D341Med (cell line): ENCODE results near the gene UCK1.
"Not testable (repeated sequence)": the region's sequence is repeated elsewhere in the genome, so short reads cannot be mapped to it uniquely, and the experiment has no call there.

Source experiments
- DNase-seq: peaks from one replicate; pipeline ENCODE4 v3.0.0; 2012; ENCODE audit warnings: low spot score

Gene UCK1

DNA sequence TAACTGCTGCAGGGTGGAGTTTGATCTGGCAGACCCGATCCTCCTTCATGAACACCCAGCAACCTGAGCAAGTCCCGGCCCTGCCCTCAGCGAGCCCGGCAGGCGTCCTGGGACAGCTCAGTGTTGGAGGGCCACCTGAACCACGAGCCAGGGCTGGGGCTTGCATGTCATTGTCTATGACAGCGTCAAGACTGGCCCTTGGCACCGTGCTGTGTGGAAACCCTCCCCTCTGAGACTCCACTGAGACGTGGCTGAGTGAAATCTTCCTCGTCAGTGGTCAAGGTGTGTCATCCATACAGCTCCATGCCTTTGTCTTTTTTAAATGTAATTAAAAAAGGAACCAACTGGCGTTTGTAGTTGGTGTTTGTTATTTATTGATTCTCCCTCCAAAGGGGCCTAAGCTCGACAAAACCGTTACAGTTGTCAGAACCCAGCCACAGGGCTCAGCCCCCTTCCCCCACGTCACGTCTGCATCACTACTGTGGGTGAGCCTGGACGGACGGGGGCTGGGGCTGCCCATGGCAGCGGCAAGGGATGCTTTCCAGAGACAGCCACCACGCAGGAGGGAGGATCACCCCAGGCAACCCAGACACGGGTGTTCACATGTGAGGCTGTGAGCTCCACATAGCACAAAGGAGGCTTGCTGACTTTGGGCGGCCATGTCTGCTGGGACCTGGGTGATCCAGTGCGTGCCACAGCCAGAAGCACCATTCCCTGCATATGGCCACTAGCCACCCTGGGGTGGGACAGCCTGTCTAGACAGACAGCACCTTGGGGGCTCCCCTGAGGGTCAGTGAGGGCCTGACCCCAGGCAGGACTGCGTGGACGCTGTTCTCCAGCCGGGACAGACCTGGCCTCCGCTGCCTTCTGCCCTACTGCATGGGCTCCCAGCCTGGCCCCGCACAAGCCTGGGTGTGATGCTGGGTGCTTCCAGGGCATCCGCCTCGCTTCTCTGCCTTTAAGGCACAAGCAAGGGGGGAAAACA, 7.3 kb downstream of the UCK1 start:
- DNase-seq = no peak

DNA sequence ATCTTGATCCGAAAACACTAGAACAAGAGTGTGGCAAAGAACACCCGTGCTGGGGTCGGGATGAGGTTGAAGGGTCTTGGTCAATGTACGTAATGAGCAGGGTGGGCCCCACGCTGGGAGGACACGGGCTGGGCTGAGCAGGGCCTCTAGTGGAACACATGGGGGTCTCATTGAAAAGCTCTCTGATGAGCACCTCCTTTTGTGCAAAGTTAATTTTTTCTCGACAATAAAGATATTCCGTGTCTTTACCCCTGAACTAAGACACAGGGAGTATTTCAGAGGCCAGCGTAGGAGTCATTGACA, 8.0 kb downstream of the UCK1 start:
- DNase-seq = no peak

DNA sequence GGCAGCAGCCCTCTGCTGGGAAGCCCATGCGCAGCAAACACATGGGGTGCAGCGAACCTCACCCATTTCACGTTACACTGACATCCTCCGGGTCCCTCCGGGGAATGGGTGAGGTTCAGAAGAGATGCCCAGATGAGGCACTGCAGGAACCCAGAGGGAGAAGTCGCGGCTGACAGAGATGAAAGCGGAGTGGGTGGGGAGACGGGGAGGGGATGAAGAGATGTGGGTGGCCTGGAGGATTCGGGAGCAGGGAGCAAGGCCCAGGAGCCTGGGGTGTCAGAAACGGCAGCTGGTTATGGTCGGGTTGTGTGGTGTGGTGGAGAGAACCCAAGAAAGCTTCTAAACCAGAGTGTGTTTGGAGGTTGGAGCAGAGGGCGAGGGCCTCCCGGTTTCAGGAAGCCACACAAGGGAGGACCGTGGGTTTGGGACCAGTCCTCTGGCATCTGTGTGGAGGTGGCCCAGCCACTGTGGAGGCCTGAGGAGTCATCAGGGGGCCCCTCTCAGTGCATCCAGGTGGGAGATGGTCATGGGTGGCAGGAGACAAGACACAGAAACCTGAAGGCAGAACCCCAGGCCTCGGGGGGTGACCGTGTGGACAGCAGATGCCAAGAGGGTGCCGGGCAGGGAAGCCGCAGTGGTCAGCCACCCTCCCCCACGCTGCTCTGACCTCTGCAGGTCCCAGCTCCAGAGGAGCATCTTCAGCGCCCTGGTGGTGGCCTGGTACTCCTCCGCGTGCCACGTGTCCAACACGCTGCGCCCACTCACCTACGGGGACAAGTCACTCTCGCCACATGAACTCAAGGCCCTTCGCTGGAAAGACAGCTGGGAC, 8.6 kb downstream of the UCK1 start:
- no peak for DNase-seq

DNA sequence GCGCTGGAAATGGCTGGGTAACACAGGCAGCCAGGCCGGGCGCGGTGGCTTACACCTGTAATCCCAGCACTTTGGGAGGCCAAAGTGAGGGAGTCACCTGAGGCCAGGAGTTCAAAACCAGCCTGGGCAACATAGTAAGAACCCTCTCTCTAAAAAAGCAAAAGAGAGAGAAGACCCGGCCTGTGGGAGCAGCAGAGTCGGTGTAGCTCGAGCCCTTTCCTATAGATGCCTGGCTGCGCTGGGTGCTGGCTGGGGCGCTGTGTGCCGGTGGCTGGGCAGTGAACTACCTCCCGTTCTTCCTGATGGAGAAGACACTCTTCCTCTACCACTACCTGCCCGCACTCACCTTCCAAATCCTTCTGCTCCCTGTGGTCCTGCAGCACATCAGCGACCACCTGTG, 9.2 kb downstream of the UCK1 start:
- DNase-seq = no peak

DNA sequence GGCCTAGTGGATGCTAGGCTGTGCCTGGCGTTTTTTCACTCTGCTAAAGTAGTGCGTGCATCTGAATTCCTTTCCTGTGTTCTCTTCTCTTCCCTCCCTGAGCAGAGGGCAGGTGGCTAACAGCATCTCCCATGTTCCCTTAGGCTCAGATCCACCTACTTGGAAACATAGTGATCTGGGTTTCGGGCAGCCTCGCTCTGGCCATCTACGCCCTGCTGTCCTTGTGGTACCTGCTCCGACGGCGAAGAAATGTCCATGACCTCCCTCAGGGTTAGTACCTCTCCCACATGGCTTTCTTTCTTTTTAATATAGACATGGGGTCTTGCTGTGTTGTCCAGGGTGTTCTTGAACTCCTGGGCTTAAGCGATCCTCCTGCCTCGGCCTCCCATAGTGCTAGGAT, 9.9 kb downstream of the UCK1 start:
- no peak for DNase-seq

DNA sequence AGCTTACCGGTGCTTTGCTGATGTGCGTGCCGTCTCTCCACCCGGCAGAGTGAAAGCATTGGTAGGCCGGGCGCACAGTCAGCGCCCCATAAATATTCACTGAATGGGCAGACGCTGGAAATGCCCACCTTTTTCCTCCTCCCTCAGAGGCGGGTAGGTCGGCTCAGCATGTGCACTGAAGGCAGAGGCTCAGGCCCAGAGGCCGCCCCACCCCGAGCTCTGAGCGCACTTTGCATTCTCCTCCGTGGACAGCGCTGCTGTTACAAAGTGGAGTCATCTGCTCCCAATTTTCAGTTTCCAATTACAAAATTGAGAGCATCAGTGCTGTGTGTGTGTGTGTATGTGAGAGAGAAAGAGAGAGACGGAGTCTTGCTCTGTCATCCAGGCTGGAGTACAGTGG, 10.6 kb downstream of the UCK1 start:
- DNase-seq = no peak

DNA sequence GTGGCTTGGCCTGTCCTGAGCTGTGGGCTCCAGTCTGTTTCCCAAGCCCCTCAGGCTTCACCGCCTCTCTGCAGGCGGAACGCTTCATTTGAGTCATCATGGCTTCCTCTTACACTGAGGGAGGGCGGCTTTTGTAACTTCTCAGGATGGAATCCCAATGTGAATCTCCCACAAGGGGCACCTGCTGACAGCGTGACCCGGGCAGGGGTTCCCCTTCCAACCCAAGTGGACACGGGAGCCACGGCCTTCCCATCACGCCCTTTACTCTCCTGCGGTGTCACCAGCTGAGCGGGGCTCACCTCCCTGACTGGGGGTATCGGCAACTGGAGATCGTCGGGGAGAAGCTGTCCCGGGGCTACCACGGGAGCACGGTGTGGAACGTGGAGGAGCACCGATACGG, 12.5 kb downstream of the UCK1 start:
- DNase-seq = no peak

DNA sequence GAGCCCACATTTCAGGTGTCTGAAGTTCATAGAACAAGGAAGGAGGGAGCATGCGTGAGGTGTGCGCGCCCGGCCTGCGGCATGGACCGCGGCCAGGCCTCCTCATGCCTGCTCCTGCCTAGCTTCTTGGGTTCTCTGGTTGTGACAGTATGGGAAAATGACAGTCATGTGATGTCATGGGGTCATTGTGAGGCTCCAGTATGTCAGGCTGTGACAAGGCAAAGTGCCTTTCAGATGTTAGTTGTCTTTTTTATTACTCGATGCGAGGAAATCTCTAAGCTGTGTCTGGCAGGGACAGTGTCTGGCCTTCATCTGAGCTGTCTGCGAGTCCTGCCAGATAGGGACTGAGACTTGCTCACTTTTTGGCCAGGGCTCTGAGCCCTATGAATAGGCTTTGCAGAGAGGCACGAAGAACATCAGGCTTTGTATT, 13.3 kb downstream of the UCK1 start:
- DNase-seq = no peak

DNA sequence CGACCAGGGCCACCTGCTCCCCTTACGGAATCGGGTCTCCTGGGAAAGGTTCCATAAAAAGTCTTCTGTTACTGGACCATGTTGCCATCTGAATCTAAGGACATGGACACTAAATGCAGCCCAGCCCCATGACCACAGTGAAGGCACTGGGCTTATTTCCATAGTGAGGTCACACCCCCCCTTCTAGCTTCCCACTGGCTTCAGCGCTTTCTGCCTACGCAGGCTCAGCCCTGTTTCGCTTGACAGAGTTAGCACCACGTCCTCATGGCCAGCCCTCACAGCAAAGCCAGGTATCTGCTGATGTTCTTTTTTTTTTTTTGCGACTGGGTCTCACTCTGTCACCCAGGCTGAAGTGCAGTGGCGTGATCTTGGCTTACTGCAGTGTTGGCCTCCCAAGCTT, 14.1 kb downstream of the UCK1 start:
- DNase-seq = no peak

DNA sequence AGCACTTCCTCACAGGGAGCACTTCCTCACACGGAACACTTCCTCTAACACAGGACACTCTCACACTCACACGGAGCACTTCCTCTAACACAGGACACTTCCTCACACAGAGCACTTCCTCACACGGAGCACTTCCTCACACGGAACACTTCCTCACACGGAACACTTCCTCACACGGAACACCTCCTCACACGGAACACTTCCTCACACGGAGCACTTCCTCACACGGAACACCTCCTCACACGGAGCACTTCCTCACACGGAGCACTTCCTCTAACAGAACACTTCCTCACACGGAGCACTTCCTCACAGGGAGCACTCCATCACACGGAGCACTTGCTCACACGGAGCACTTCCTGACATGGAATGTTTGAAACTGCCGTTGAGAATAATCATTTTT, 15.0 kb downstream of the UCK1 start:
- no peak for DNase-seq

DNA sequence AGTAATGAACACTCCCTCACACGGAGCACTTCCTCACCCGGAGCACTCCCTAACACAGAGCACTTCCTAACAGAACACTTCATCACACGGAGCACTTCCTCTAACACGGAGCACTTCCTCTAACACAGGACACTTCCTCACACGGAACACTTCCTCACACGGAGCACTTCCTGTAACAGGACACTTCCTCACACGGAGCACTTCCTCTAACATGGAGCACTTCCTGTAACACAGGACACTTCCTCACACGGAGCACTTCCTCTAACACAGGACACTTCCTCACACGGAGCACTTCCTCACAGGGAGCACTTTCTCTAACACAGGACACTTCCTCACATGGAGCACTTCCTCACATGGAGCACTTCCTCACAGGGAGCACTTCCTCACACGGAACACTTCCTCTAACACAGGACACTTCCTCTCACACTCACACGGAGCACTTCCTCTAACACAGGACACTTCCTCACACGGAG, 15.5 kb downstream of the UCK1 start:
- not testable (repeated sequence) for DNase-seq

DNA sequence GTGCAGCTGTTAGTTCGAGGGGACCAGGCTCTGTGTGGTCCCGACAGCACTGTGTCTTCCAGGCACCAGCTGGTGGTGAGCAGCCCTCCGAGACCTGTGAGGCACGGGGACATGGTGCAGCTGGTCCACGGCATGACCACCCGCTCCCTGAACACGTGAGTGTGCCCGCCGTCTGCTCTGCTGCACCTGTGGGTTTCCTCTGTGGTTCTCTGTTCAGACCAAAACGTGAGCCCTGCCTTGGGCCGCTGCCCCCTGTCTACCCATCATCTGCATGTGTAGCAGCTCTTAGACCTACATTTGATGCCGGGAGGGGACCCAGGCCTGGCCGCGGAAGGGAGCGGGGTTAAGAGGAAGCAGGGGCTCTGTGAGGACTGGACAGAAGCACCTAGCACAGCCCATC, 17.9 kb downstream of the UCK1 start:
- DNase-seq = no peak

DNA sequence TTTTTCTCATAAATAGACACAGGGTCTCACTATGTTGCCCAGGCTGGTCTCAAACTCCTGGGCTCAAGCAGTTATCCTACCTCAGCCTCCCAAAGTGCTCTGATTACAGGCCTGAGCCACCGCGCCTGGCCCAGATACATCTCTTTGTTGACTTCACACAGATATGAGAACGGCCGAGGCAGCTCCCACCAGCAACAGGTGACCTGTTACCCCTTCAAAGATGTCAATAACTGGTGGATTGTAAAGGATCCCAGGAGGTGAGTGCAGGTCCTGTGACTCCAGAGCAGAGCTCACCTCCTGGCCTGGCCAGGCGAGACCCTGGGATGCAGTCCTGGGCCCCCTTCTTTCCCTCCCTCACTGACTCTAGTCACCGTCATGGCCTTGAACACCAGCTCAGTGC, 19.2 kb downstream of the UCK1 start:
- no peak for DNase-seq

DNA sequence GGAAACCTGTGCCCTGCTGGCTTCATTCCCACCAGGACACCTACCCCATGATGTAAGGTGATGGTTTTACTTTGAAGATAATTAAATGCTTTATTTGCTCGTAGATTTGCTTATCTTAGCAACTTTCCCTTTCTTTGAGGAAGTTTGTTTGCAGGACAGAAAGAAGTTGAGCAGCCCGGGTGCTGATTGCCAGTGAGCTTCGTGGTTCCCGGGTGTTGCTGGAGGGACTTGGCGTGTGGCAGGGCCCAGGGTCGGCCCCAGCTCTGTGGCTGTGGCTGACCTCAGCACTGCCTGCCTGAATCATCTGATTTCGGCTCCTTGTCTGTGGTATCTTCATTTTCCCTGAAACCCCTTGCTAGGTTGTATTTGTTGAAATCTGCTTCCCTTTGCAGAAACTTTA, 19.6 kb downstream of the UCK1 start:
- no peak for DNase-seq

DNA sequence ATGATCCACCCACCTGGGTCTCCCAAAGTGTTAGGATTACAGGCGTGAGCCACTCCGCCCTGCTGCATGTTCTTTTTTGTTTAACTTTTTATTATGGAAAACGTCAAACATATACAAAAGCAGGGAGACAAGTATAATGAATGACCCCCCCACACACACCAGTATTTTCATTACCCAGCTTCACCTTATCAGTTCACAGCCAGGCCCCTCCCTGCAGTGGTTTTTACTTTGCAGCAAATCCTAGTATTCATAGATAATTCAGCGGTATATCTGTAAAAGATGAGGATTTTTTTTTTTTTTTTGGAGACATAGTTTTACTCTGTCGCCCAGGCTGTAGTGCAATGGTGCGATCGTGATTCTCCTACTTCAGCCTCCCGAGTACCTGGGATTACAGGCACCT, 26.1 kb downstream of the UCK1 start:
- DNase-seq = no peak

DNA sequence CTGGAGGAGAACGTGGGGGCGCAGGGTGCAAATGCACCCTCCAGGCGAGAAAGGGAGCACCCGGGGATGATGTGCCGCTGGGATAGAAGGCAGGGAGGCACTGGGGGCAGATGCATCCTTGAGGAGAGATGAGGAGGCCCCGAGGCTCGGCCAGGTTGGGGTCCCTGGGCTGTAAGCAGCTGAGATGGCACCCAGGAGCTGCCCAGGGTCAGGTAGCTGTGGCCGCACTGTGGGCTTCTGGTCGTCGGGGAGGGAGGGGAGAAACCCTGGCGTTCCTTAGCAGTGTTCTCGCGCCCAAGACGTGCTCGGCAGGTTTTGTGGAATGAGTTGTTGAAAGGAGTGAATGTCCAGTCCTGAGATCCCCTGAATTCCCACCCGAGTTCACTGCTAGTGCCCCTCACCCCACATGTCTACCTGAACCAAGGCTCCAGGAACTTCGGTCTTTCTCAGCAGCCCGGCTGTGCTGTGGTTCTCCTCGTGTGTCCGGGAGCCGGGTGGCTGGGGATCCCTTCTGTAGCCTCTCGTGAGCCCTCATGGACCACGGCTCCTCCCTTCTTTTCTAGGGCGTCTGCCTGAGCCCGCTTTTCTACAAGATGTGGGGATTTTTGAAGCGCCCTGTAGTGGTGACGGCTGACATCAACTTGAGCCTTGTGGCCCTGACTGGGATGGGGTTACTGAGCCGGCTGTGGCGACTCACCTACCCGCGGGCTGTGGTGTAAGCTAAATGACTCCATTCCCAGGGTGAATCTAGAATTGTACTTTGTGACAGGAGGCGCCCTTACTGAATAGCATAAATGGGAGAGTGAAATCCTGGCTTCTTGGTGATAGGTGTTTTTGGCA, 27.2 kb downstream of the UCK1 start:
- DNase-seq = peak; percentile 64

DNA sequence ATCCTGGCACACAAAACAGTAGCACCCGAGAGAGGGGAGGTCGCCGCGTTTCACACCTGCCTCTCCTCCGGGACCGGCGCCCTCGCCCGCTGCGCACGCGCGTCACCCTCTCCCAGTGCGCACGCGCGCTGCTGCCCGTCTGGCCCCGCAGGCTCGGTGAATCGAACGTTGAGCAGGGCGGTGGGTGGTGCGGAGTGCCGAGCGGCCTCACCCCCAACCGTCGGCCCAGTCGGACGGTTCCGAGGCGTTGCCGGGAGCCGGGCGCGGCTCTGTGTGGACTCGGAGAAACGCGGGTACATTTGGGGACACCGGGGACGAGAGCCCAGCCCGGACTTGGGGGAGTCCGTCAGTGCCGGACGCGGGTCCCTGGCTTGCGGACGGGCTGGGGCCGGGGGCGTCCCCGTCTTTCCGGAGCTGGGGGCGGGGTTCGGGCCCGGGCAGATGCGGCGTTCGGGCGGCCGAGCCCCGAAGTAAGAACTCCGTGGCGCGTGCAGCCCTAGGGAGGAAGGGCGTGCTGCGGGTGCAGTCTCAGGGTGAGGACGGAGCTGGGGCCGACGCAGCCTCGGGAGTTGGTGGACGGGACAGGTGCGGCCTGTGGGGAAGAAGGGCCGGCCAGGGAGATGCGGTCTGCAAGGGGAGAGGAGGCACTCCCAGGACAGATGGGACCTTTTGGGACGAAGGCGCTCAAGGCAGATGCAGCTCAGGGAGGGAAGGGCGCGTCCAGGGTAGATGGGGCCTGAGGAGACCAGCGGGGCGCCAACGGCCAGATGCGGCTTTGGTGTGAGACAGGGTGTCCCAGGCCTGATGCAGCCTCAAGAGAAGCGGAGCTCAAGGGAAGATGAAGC, 28.1 kb downstream of the UCK1 start, which contains the start of gene POMT1:
TSS of gene POMT1 (plus strand) at position 138 of the 845 bp plus-strand sequence. CDS start 1,301 bp downstream, outside the sequence.
- DNase-seq = peak; percentile 99

DNA sequence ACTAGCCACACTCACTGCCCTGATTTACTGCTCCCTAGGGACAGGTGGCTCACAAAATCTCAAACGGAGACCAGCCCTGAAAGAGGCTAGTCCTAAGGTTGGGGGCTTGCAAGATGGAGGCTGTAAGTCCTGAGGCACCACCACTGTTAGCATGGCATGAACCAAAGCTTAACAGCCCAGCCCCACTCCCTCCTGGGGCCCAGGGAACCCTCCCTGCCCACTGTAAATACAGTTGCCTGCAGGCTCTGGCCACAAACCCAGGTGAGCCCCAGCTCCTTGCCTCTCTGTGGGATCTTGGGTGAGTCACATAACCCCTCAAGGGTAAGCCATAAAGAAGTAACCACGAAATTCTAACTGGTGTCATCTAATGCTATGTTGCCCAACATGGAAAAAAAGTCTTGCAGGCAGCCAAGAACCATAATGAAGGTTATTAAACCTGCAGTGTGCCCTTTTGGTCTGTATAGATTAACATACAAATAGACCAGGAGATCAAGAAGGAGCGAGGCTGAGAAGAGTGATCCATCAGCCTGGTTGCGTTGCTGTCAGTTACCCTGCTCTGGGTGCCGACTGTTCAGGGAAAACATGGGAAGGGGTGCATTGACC, 30.0 kb downstream of the UCK1 start:
- no peak for DNase-seq

DNA sequence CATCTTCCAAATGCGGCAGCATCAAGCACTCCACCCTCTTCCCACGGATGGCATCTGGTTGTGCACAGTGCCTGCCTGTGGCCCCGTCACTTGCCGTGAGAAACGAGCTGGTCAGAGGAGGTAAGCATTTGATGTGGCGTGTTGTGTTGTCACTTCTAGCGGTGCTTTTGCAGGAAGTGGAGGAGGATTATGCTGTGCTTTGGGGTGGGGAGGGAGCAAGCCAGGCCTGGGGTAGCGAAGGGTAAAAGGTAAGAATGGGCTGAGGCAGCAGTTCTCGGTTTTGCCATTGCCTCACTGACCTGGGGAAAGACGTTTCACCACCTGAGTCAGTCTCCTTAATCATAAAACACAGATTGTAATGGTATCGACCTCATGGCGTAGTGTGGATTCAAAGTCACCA, 30.7 kb downstream of the UCK1 start:
- no peak for DNase-seq

DNA sequence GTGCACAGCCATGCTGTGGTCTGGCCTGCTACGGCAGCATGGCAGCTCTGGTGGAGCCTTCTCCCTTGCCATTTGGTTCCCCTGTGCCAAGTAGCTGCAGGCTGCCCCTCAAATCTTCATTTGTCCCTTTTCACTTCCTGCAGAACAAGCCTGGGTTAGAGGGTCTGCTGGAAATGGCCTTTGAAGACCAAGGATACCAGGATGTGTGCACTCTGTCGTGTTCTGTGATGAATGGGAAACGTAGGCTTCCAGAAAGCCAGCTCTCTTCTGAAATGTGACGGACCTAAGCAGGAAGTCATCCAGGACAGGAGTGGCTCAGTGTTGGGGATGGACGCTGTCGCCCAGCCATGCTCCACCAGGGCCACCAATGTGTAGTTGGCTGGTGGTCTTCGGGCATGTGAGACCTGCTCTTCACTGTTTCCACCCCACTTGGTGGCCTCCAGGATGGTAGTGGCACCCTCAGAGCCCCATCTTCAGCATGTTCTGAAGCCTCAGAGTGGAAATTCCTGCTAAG, 31.8 kb downstream of the UCK1 start:
- DNase-seq = no peak
